WERI-Rb-1 (cell line): ENCODE data around the gene SHC3.

Experiments used
- DNase-seq: peaks from one replicate; pipeline ENCODE4 v3.0.0-alpha.2; 2020
- H3K27ac ChIP-seq: fragments of 250-450 bp; sonication (Bioruptor Pico); 2 replicates; pipeline ENCODE4 v1.5.1; 2020; ENCODE audit warnings: mild to moderate bottlenecking, moderate library complexity
- H3K27me3 ChIP-seq: fragments of 250-450 bp; sonication (Bioruptor Pico); 2 replicates; pipeline ENCODE4 v1.5.1; 2021; ENCODE audit warnings: mild to moderate bottlenecking, low read depth, moderate library complexity; ENCODE audit not compliant: insufficient read depth, severe bottlenecking
- H3K36me3 ChIP-seq: fragments of 250-450 bp; sonication (Bioruptor Pico); 2 replicates; pipeline ENCODE4 v1.5.1; 2020; ENCODE audit warnings: mild to moderate bottlenecking, moderate library complexity
- H3K4me3 ChIP-seq: 2 replicates; pipeline ENCODE4 v1.5.1; 2011; ENCODE audit warnings: low read depth, mild to moderate bottlenecking, control low read depth, low read length
- H3K9me3 ChIP-seq: fragments of 250-450 bp; sonication (Bioruptor Pico); 2 replicates; pipeline ENCODE4 v1.5.1; 2021; ENCODE audit warnings: mild to moderate bottlenecking, moderate library complexity; ENCODE audit not compliant: severe bottlenecking
- CTCF ChIP-seq: IDR thresholded peaks from 2 replicates; pipeline ENCODE4 v1.5.1; 2011; ENCODE audit warnings: low read depth, mild to moderate bottlenecking, control low read depth, inconsistent platforms, low read length

SHC3 gene

GRCh38 chr9:89071591-89071990 lies 107.0 kb downstream of the SHC3 start:
- TF ChIP-seq CTCF: no peak
- H3K4me3 ChIP-seq: no peak overlapping the region
- no peaks in the 10 kb centered on the region for H3K9me3 ChIP-seq
- no peak for DNase-seq
- no peak overlapping the region for H3K27ac ChIP-seq
- no peaks in the 10 kb centered on the region for H3K27me3 ChIP-seq
- no peaks in the 10 kb centered on the region for H3K36me3 ChIP-seq

- TF ChIP-seq CTCF: no peak
- no peak overlapping the region for H3K4me3 ChIP-seq
- H3K9me3 ChIP-seq: no peaks in the 10 kb centered on the region
- H3K36me3 ChIP-seq: no peaks in the 10 kb centered on the region
- DNase-seq: no peak
- H3K27me3 ChIP-seq: no peaks in the 10 kb centered on the region
- no peak overlapping the region for H3K27ac ChIP-seq
Observed at GRCh38 chr9:89066835-89067234, 111.8 kb downstream of the SHC3 start.

- TF ChIP-seq CTCF: no peak
- H3K27ac ChIP-seq: no peak overlapping the region; the same call in 1 of the 2 replicates
- H3K36me3 ChIP-seq: no peaks in the 10 kb centered on the region
- no peaks in the 10 kb centered on the region for H3K27me3 ChIP-seq
- no peaks in the 10 kb centered on the region for H3K9me3 ChIP-seq
- DNase-seq: no peak
- H3K4me3 ChIP-seq: no peak overlapping the region
Observed at GRCh38 chr9:89065921-89066320, 112.7 kb downstream of the SHC3 start.

GRCh38 chr9:89060790-89061189 lies 117.8 kb downstream of the SHC3 start:
- Histone ChIP-seq H3K27me3 (no peaks in the 10 kb centered on the region), H3K27ac (no peak overlapping the region)

GRCh38 chr9:89059925-89060506 lies 118.6 kb downstream of the SHC3 start:
- H3K4me3 ChIP-seq: no peak overlapping the region

More at GRCh38 chr9:89060790-89061189, 117.8 kb downstream of the SHC3 start:
- no peak for TF ChIP-seq CTCF
- Histone ChIP-seq H3K36me3 (no peaks in the 10 kb centered on the region), H3K4me3 (no peak overlapping the region), H3K9me3 (no peaks in the 10 kb centered on the region)
- DNase-seq: no peak

More at GRCh38 chr9:89059925-89060506, 118.6 kb downstream of the SHC3 start:
- Histone ChIP-seq H3K27ac (no peak overlapping the region), H3K36me3 (no peaks in the 10 kb centered on the region), H3K9me3 (no peaks in the 10 kb centered on the region), H3K27me3 (no peaks in the 10 kb centered on the region)
- TF ChIP-seq CTCF: no peak
- DNase-seq: no peak
